Testis (tissue), 3 donors: ENCODE results near the gene DRC3. TPM values are rescaled to one million over a fixed set of nuclear protein-coding genes. Genes with fewer than 3 reads are reported as not detected.

ENCODE experiments used
- DNase-seq: peaks from one replicate; pipeline ENCODE4 v3.0.0-alpha.2; 2019
- H3K27ac ChIP-seq, 2 donors: fragments of 200-600 bp; sonication (generic); one replicate each; pipeline ENCODE4 v1.5.1; 2019
- H3K27me3 ChIP-seq: fragments of 200-600 bp; sonication (generic); one replicate; pipeline ENCODE4 v1.5.1; 2019
- H3K36me3 ChIP-seq: fragments of 200-600 bp; sonication (generic); one replicate; pipeline ENCODE4 v1.5.1; 2017; ENCODE audit warnings: low read depth; ENCODE audit errors: missing control alignments
- H3K4me1 ChIP-seq: fragments of 200-600 bp; sonication (generic); one replicate; pipeline ENCODE4 v1.5.1; 2019
- H3K4me3 ChIP-seq, 2 donors: fragments of 200-600 bp; sonication (generic); one replicate each; pipeline ENCODE4 v1.5.1; 2017 to 2019
- H3K9me3 ChIP-seq: fragments of 200-600 bp; sonication (generic); one replicate; pipeline ENCODE4 v1.5.1; 2017
- CTCF ChIP-seq, 3 experiments: fragments of 450-650 bp in 2 of 3; fragments of 200-600 bp in 1 of 3; sonication (generic) in 1 of 3; IDR thresholded peaks; one replicate each; pipeline ENCODE4 v1.5.1; 2016 to 2019; ENCODE audit warnings: antibody characterized with exemption in 3 of 3, mild to moderate bottlenecking in 2 of 3, moderate library complexity in 1 of 3
- POLR2A ChIP-seq: fragments of 450-650 bp; IDR thresholded peaks from one replicate; pipeline ENCODE4 v1.6.1; 2017; ENCODE audit warnings: antibody characterized with exemption, mild to moderate bottlenecking, moderate library complexity
- WGBS, 2 donors: methylation state at CpG; one replicate each; pipeline ENCODE4 v1.1.5; 2018; 5-methylcytosine and 5-hydroxymethylcytosine counted together
- intact Hi-C: fragments of 100-400 bp; cut with DNase I; formaldehyde crosslinking; loops from one replicate; pipeline ENCODE4 v1.15.1; 2023; ENCODE audit warnings: low total_unique reads
- polyA plus RNA-seq: library from polyadenylated mRNA; stranded (reverse); fragments of 350-450 nt; fragmentation: Illumina TruSeq; extraction: RNeasy Lipid Tissue Mini Kit (QIAGEN cat#74804); gene quantifications from one replicate; pipeline ENCODE4 v1.2.3, GENCODE V29; 2014; ENCODE audit warnings: low read depth, low replicate concordance; ENCODE audit not compliant: insufficient read depth
- total RNA-seq, 2 donors: library from RNA; depleted of rRNA; stranded (reverse); fragments of >200 nt; gene quantifications; one replicate each; pipeline ENCODE4 v1.2.3, GENCODE V29; 2016

The DRC3 gene
- total and polyA plus RNA-seq, 3 donors from 2014 or later: 21.6 to 57.4 (median 22.1) TPM

DNA sequence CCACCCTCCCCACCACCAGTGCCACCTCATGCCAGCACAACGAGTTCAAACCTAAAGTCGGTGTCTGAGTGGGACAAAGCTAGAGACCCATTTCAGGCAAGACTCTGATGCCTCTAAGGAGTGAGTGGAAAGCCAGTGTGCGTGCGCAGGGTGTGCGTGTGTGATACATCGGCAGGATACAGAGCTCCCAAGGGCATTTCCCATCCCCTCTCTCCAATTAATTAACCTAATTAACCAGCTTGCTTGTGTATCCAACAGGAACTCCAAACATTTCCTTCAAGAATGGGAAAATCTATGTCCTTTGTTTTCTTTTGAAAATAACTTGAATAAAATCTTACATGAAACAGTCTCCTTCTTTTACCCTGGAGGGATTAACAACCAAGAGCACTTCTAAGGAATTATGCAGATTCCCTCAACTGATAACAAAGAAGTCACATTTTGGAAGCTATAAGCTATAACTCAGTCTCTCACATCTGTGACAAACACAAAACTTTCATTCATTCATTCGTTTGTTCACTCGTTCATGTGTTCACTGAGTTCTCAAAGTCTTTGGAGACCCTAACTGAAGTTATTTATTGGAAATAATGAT, 56.4 kb downstream of the DRC3 start:
- no peaks in the 10 kb centered on the region for H3K4me1 ChIP-seq
- 73 to 82% methylated on average over 8 of the region's 8 CpGs for WGBS, 2 donors
- H3K4me3 ChIP-seq: no peak overlapping the region
- no peaks in the 10 kb centered on the region for H3K36me3 ChIP-seq
- DNase-seq: no peak
- no peaks in the 10 kb centered on the region for H3K27me3 ChIP-seq
- no peaks in the 10 kb centered on the region for H3K9me3 ChIP-seq
- intact Hi-C loops: no loop called here
- no peak overlapping the region for H3K27ac ChIP-seq
- TF ChIP-seq POLR2A: no peak
- no peak for TF ChIP-seq CTCF (IDR thresholded peaks at IDR 0.05)

DNA sequence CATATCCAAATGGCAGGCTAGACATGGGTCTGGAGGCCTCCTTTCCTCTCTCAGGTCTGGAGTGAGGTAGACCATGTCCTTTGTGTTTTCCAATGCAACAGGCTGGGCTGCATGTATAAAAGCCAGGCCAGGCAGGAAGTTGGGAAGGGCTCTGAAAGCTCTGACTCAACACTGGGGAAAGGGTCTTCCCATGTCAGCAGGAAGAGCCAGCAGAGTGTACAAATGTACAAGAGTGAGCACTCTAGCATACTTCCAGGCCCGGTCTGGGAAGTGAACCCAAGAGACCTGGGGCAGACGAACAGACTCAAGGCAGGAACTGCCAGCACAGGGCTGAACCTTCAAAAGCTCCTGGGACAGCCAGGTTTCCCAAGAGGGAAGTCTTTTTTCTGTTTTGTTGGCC, 59.3 kb downstream of the DRC3 start:
- DNase-seq: no peak
- TF ChIP-seq POLR2A: no peak
- TF ChIP-seq CTCF (IDR thresholded peaks at IDR 0.05): no peak
- H3K4me1 ChIP-seq: no peaks in the 10 kb centered on the region
- H3K4me3 ChIP-seq: no peak overlapping the region
- no peaks in the 10 kb centered on the region for H3K27me3 ChIP-seq
- no peaks in the 10 kb centered on the region for H3K9me3 ChIP-seq
- H3K27ac ChIP-seq: no peak overlapping the region
- 34 to 63% methylated on average over 2 of the region's 2 CpGs for WGBS, 2 donors
- H3K36me3 ChIP-seq: no peaks in the 10 kb centered on the region
- intact Hi-C loops: loop anchor here (10.0 kb wide), 2 partner anchors 137 to 347 kb away; partner anchors contain the start of gene RAI1

GRCh38 chr17:18033442-18034099, 60.9 kb downstream of the DRC3 start:
- Histone ChIP-seq H3K27ac (no peak overlapping the region), H3K4me1 (peaks cover 12% of the 10 kb centered on the region), H3K9me3 (no peaks in the 10 kb centered on the region), H3K36me3 (no peaks in the 10 kb centered on the region), H3K4me3 (no peak overlapping the region), H3K27me3 (no peaks in the 10 kb centered on the region)
- WGBS, 2 donors: 43 to 47% methylated on average over 5 of the region's 5 CpGs
- TF ChIP-seq CTCF (IDR thresholded peaks at IDR 0.05) (peak; percentile 42 to 73 (median 68)), POLR2A (no peak)
- DNase-seq: peak; percentile 77
- intact Hi-C loops: loop anchor here (10.0 kb wide), 2 partner anchors 139 to 349 kb away; partner anchors contain the start of gene RAI1

- no peak for DNase-seq
- H3K4me3 ChIP-seq: no peak overlapping the region
- H3K9me3 ChIP-seq: no peaks in the 10 kb centered on the region
- H3K27me3 ChIP-seq: no peaks in the 10 kb centered on the region
- no peaks in the 10 kb centered on the region for H3K36me3 ChIP-seq
- TF ChIP-seq POLR2A: no peak
- TF ChIP-seq CTCF (IDR thresholded peaks at IDR 0.05): no peak
- intact Hi-C loops: loop anchor here (10.0 kb wide), 2 partner anchors 141 to 351 kb away; partner anchors contain the start of gene RAI1
- no peak overlapping the region for H3K27ac ChIP-seq
- peaks cover 20% of the 10 kb centered on the region for H3K4me1 ChIP-seq
- 72 to 80% methylated on average over 2 of the region's 2 CpGs for WGBS, 2 donors
Measured at GRCh38 chr17:18035704-18036103, 63.0 kb downstream of the DRC3 start.
